ENCODE measurements around the gene SH3BP5L. TPM values are rescaled to one million over a fixed set of nuclear protein-coding genes. Genes with fewer than 3 reads are reported as not detected.

Gene SH3BP5L
- total and polyA plus RNA-seq, 2 donors (not counting 1 experiment from before 2014, with no cell fraction given): 19.2 to 36.5 TPM

- no peak overlapping the region for H3K4me2 ChIP-seq (replicated peaks; ENCODE audit: low read depth, low read length, poor library complexity, severe bottlenecking)
- H3K9me3 ChIP-seq (ENCODE audit: control extremely low read depth in 1 of 3, control insufficient read depth in 2 of 3, insufficient read depth in 1 of 3, low read length in 2 of 3): peaks cover 0 to 4% (median 0%) of the 10 kb centered on the region in 3 donors
- H3K27ac Mint-ChIP-seq: no peak overlapping the region
- TF ChIP-seq CTCF (IDR thresholded peaks at IDR 0.05) (no peak), EZH2 (IDR thresholded peaks at IDR 0.05; ENCODE audit: borderline replicate concordance, insufficient read depth, low read depth, low read length, poor library complexity, severe bottlenecking) (no peak)
- no peaks in the 10 kb centered on the region for H3K9me3 Mint-ChIP-seq (ENCODE audit: insufficient read depth)
- peaks cover 27% of the 10 kb centered on the region for H3K79me2 ChIP-seq (ENCODE audit: control insufficient read depth, insufficient read depth, low read length)
- no peaks in the 10 kb centered on the region for H3K27me3 ChIP-seq (replicated peaks in 1 of 4; ENCODE audit: control extremely low read depth in 1 of 4, control insufficient read depth in 3 of 4, insufficient read depth in 4 of 4, low read length in 3 of 4)
- 98% methylated on average over 76 of the region's 76 CpGs for WGBS (ENCODE audit: insufficient coverage)
- H3K27me3 Mint-ChIP-seq: no peaks in the 10 kb centered on the region
- no peak for DNase-seq
- H2AFZ ChIP-seq (ENCODE audit: insufficient read depth, low read depth, low read length, poor library complexity, severe bottlenecking): no peak overlapping the region
- intact Hi-C loops (cut with micrococcal nuclease): no loop called here
- ChIA-PET POLR2A (no interaction called here), CTCF (interaction anchor here (1.5 kb wide), 1 partner anchor 11 kb away, joined by 5 read pairs; no protein-coding TSS in a partner anchor)
- peaks cover 7% of the 10 kb centered on the region for H3K4me1 Mint-ChIP-seq
- H3K4me3 ChIP-seq (ENCODE audit: control extremely low read depth in 1 of 5, extremely low read depth in 1 of 5, insufficient read depth in 1 of 5, low read depth in 2 of 5, low read length in 4 of 5): no peak overlapping the region
- H3K9ac ChIP-seq (ENCODE audit: low read length): no peak overlapping the region
- peaks cover 10 to 74% of the 10 kb centered on the region in 2 experiments for H3K36me3 ChIP-seq (replicated peaks in 1 of 2; ENCODE audit: control extremely low read depth in 1 of 2, control insufficient read depth in 1 of 2, extremely low read depth in 1 of 2, insufficient read depth in 2 of 2, low read length in 1 of 2)
- H3K4me3 Mint-ChIP-seq: no peak overlapping the region
- no peak overlapping the region for H3K27ac ChIP-seq (ENCODE audit: low read length in 2 of 2)
- peaks cover 6 to 11% of the 10 kb centered on the region in 2 donors for H3K4me1 ChIP-seq (ENCODE audit: control insufficient read depth in 2 of 2, insufficient read depth in 2 of 2, low read length in 2 of 2)
- peaks cover 44% of the 10 kb centered on the region for H4K20me1 ChIP-seq (ENCODE audit: control insufficient read depth, insufficient read depth, low read length, poor library complexity, severe bottlenecking)
- no peak for ATAC-seq (ENCODE audit: low read depth)
Observed at GRCh38 chr1:248847181-248847955, 21.7 kb upstream of the SH3BP5L start.

GRCh38 chr1:248844526-248844925, 18.8 kb upstream of the SH3BP5L start:
- H3K79me2 ChIP-seq (ENCODE audit: control insufficient read depth, insufficient read depth, low read length): peaks cover 55% of the 10 kb centered on the region
- peaks cover 20 to 28% of the 10 kb centered on the region in 2 donors for H3K4me1 ChIP-seq (ENCODE audit: control insufficient read depth in 2 of 2, insufficient read depth in 2 of 2, low read length in 2 of 2)
- ChIA-PET CTCF (interaction anchor here (4.8 kb wide), 1 partner anchor 14 kb away, joined by 36 read pairs; the partner anchor contains the start of gene ZNF692), POLR2A (no interaction called here)
- TF ChIP-seq CTCF (IDR thresholded peaks at IDR 0.05): no peak
- no peaks in the 10 kb centered on the region for H3K27me3 ChIP-seq (replicated peaks in 1 of 4; ENCODE audit: control extremely low read depth in 1 of 4, control insufficient read depth in 3 of 4, insufficient read depth in 4 of 4, low read length in 3 of 4)
- no peak overlapping the region for H3K27ac ChIP-seq (ENCODE audit: low read length in 2 of 2)
- H3K27ac Mint-ChIP-seq: no peak overlapping the region
- no peaks in the 10 kb centered on the region for H3K27me3 Mint-ChIP-seq
- ATAC-seq (ENCODE audit: low read depth): no peak
- no peak overlapping the region for H3K4me2 ChIP-seq (replicated peaks; ENCODE audit: low read depth, low read length, poor library complexity, severe bottlenecking)
- H3K4me3 Mint-ChIP-seq: no peak overlapping the region
- H4K20me1 ChIP-seq (ENCODE audit: control insufficient read depth, insufficient read depth, low read length, poor library complexity, severe bottlenecking): peaks cover 48% of the 10 kb centered on the region
- no peak for DNase-seq
- intact Hi-C loops (cut with micrococcal nuclease): no loop called here
- no peaks in the 10 kb centered on the region for H3K9me3 Mint-ChIP-seq (ENCODE audit: insufficient read depth)
- H3K9ac ChIP-seq (ENCODE audit: low read length): no peak overlapping the region
- WGBS (ENCODE audit: insufficient coverage): 95% methylated on average over 7 of the region's 8 CpGs
- H2AFZ ChIP-seq (ENCODE audit: insufficient read depth, low read depth, low read length, poor library complexity, severe bottlenecking): no peak overlapping the region
- peaks cover 8 to 68% of the 10 kb centered on the region in 2 experiments for H3K36me3 ChIP-seq (replicated peaks in 1 of 2; ENCODE audit: control extremely low read depth in 1 of 2, control insufficient read depth in 1 of 2, extremely low read depth in 1 of 2, insufficient read depth in 2 of 2, low read length in 1 of 2)
- peaks cover 0 to 4% (median 0%) of the 10 kb centered on the region in 3 donors for H3K9me3 ChIP-seq (ENCODE audit: control extremely low read depth in 1 of 3, control insufficient read depth in 2 of 3, insufficient read depth in 1 of 3, low read length in 2 of 3)
- no peak overlapping the region for H3K4me3 ChIP-seq (ENCODE audit: control extremely low read depth in 1 of 5, extremely low read depth in 1 of 5, insufficient read depth in 1 of 5, low read depth in 2 of 5, low read length in 4 of 5)
- H3K4me1 Mint-ChIP-seq: peaks cover 32% of the 10 kb centered on the region

Measured in B cell (primary cell).